T-helper 2 cell treated with Interferon-gamma antibody and Interleukin-4, amounts not matched to agents 100 ng/mL and 5 ng/mL, for 36 hours (primary cell): ENCODE measurements around the gene OR1C1. TPM values are rescaled to one million over a fixed set of nuclear protein-coding genes. Genes with fewer than 3 reads are reported as not detected.
"Not testable (repeated sequence)": the region's sequence is repeated elsewhere in the genome, so short reads cannot be mapped to it uniquely, and the experiment has no call there.

ENCODE experiments used
- intact Hi-C: fragments of 100-400 bp; cut with micrococcal nuclease; formaldehyde crosslinking; loops from one replicate; pipeline ENCODE4 v1.15.1; 2023
- total RNA-seq: library from RNA; stranded (reverse); gene quantifications from 2 replicates; pipeline ENCODE4 v1.2.3, GENCODE V29; 2022

The OR1C1 gene
- total RNA-seq, result not detected in 2 replicates

- intact Hi-C loops, result no loop called here
These were observed at the start of gene OR1C1 for GRCh38 chr1:247760456-247760855. OR1C1 (minus strand) TSS chr1:247760556; CDS start chr1:247758406, 2,150 bp downstream.

GRCh38 chr1:247797518-247797917, 37.2 kb upstream of the OR1C1 start:
- intact Hi-C loops, result no loop called here

GRCh38 chr1:247769603-247770002, 9.2 kb upstream of the OR1C1 start:
- intact Hi-C loops, result no loop called here

GRCh38 chr1:247754311-247754710, 6.0 kb downstream of the OR1C1 start:
- intact Hi-C loops, result not testable (repeated sequence)

GRCh38 chr1:247749870-247750269, 10.5 kb downstream of the OR1C1 start:
- intact Hi-C loops, result no loop called here

- intact Hi-C loops, result no loop called here
These were observed 12.3 kb downstream of the OR1C1 start, which contains the start of gene OR14A2 for GRCh38 chr1:247748041-247748440. OR14A2 (minus strand) TSS chr1:247748141.

GRCh38 chr1:247747616-247748015, 12.7 kb downstream of the OR1C1 start:
- intact Hi-C loops, result no loop called here

- intact Hi-C loops, result no loop called here
These were observed 13.9 kb downstream of the OR1C1 start for GRCh38 chr1:247746391-247746935.

- intact Hi-C loops, result not testable (repeated sequence)
These were observed 18.1 kb downstream of the OR1C1 start for GRCh38 chr1:247742215-247742760.

GRCh38 chr1:247741756-247742155, 18.6 kb downstream of the OR1C1 start:
- intact Hi-C loops, result no loop called here

- intact Hi-C loops, result no loop called here
These were observed 19.6 kb downstream of the OR1C1 start for GRCh38 chr1:247740721-247741120.

GRCh38 chr1:247738315-247738714, 22.0 kb downstream of the OR1C1 start, which contains the start of gene OR14K1:
OR14K1 (plus strand) TSS chr1:247738615; CDS start chr1:247738615, 0 bp downstream.
- intact Hi-C loops, result no loop called here

GRCh38 chr1:247721222-247721621, 39.1 kb downstream of the OR1C1 start:
- intact Hi-C loops, result no loop called here

GRCh38 chr1:247716546-247716945, 43.8 kb downstream of the OR1C1 start, which contains the start of gene OR6F1:
OR6F1 (minus strand) TSS chr1:247716646; CDS start chr1:247712755, 3,891 bp downstream.
- intact Hi-C loops, result no loop called here

GRCh38 chr1:247713753-247714152, 46.6 kb downstream of the OR1C1 start:
- intact Hi-C loops, result no loop called here

GRCh38 chr1:247710681-247711080, 49.7 kb downstream of the OR1C1 start:
- intact Hi-C loops, result not testable (repeated sequence)

Other genes with a start within 250 kb of the OR1C1 start
- gene OR2C3, start 224.1 kb downstream of the OR1C1 start, total RNA-seq, result 0.02 TPM in 1 of 2 replicates, not detected in the other
- 0.05 and 0.16 TPM in 2 replicates for gene GCSAML, start 211.4 kb downstream of the OR1C1 start, total RNA-seq
- gene OR2G2, start 172.2 kb downstream of the OR1C1 start, total RNA-seq, result not detected in 2 replicates
- gene OR2G3, start 155.0 kb downstream of the OR1C1 start, total RNA-seq, result not detected in 2 replicates
- not detected in 2 replicates for gene OR13G1, start 80.8 kb downstream of the OR1C1 start, total RNA-seq
- not detected in 2 replicates for gene OR6F1, start 43.9 kb downstream of the OR1C1 start, total RNA-seq
- gene OR14K1, start 21.9 kb downstream of the OR1C1 start, total RNA-seq, result not detected in 2 replicates
- gene OR14A2, start 12.4 kb downstream of the OR1C1 start, total RNA-seq, result not detected in 2 replicates
- not detected in 2 replicates for gene OR14A16, start 63.6 kb upstream of the OR1C1 start, total RNA-seq
- gene OR11L1, start 81.3 kb upstream of the OR1C1 start, total RNA-seq, result not detected in 2 replicates
- gene TRIM58, start 96.6 kb upstream of the OR1C1 start, total RNA-seq, result 2.6 and 2.7 TPM in 2 replicates
- 0.75 and 0.93 TPM in 2 replicates for gene OR2W3, start 135.0 kb upstream of the OR1C1 start, total RNA-seq
- not detected in 2 replicates for gene OR2T8, start 159.7 kb upstream of the OR1C1 start, total RNA-seq
- not detected in 2 replicates for gene OR2AJ1, start 164.3 kb upstream of the OR1C1 start, total RNA-seq
- 0.30 TPM in 1 of 2 replicates, not detected in the other for gene OR2L8, start 188.3 kb upstream of the OR1C1 start, total RNA-seq
- gene OR2AK2, start 204.7 kb upstream of the OR1C1 start, total RNA-seq, result not detected in 2 replicates